CD4-positive, alpha-beta T cell treated with Interferon gamma for 1 hour (primary cell): ENCODE data around the gene CHN1.

Experiments used
- DNase-seq: peaks from one replicate; pipeline ENCODE4 v3.0.0-alpha.2; 2020

The CHN1 gene

GRCh38 chr2:175004980-175005732 is at the start of gene CHN1:
Gene CHN1 (minus strand): TSS chr2:175005381. CDS start chr2:175004912, 469 bp downstream.
- peak; percentile 46 for DNase-seq

- no peak for DNase-seq
These were observed 49.2 kb upstream of the CHN1 start for GRCh38 chr2:175054340-175054739.

- DNase-seq = no peak
These were observed 44.5 kb upstream of the CHN1 start for GRCh38 chr2:175049661-175050060.

- DNase-seq = no peak
These were observed 43.1 kb upstream of the CHN1 start for GRCh38 chr2:175048275-175048674.

GRCh38 chr2:175039490-175039889 is 34.3 kb upstream of the CHN1 start:
- no peak for DNase-seq

- no peak for DNase-seq
These were observed 33.9 kb upstream of the CHN1 start for GRCh38 chr2:175039031-175039430.

GRCh38 chr2:175037941-175038340 is 32.8 kb upstream of the CHN1 start:
- DNase-seq = no peak

- no peak for DNase-seq
These were observed 31.4 kb upstream of the CHN1 start for GRCh38 chr2:175036582-175037018.

- DNase-seq = no peak
These were observed 30.6 kb upstream of the CHN1 start for GRCh38 chr2:175035806-175036205.

GRCh38 chr2:175034716-175035115 is 29.5 kb upstream of the CHN1 start:
- DNase-seq = no peak

- DNase-seq = no peak
These were observed 25.4 kb upstream of the CHN1 start for GRCh38 chr2:175030380-175031271.

GRCh38 chr2:175027755-175028154 is 22.6 kb upstream of the CHN1 start:
- DNase-seq = no peak

- DNase-seq = no peak
These were observed 21.2 kb upstream of the CHN1 start for GRCh38 chr2:175026385-175026784.

GRCh38 chr2:175025946-175026345 is 20.8 kb upstream of the CHN1 start:
- DNase-seq = no peak

- DNase-seq = no peak
These were observed 20.1 kb upstream of the CHN1 start for GRCh38 chr2:175025233-175025632.

GRCh38 chr2:175022923-175023322 is 17.7 kb upstream of the CHN1 start:
- DNase-seq = no peak

GRCh38 chr2:175019566-175020327 is 14.6 kb upstream of the CHN1 start:
- no peak for DNase-seq

- DNase-seq = no peak
These were observed 12.6 kb upstream of the CHN1 start for GRCh38 chr2:175017618-175018414.

- DNase-seq = no peak
These were observed 10.2 kb upstream of the CHN1 start for GRCh38 chr2:175015340-175015739.

GRCh38 chr2:175012516-175012915 is 7.3 kb upstream of the CHN1 start:
- DNase-seq = no peak

- no peak for DNase-seq
These were observed 6.3 kb upstream of the CHN1 start for GRCh38 chr2:175011505-175011904.

GRCh38 chr2:175010848-175011254 is 5.7 kb upstream of the CHN1 start:
- no peak for DNase-seq
